ENCODE measurements around the gene SLC9C1. TPM values are rescaled to one million over a fixed set of nuclear protein-coding genes. Genes with fewer than 3 reads are reported as not detected.

SLC9C1 gene
- total RNA-seq, 1 experiment from 2014 or later = 0.50 TPM

GRCh38 chr3:112119962-112120836 lies 173.8 kb downstream of the SLC9C1 start:
- H3K9me3 ChIP-seq (ENCODE audit: control insufficient read depth, low read depth, low read length) = no peaks in the 10 kb centered on the region
- no peak overlapping the region for H4K5ac ChIP-seq (ENCODE audit: insufficient read length, low read depth, low read length)
- H3K9ac ChIP-seq (ENCODE audit: extremely low read depth, insufficient read length, low read length) = no peak overlapping the region
- no peak overlapping the region for H3T11ph ChIP-seq (ENCODE audit: low read length)
- no peak overlapping the region for H2AK5ac ChIP-seq (ENCODE audit: insufficient read length, low read length)
- H2BK5ac ChIP-seq (ENCODE audit: insufficient read length, low read length) = no peak overlapping the region
- no peaks in the 10 kb centered on the region for H3K23me2 ChIP-seq (ENCODE audit: insufficient read length, low read depth, low read length, poor library complexity, severe bottlenecking)
- H3K79me1 ChIP-seq (ENCODE audit: insufficient read depth, low read depth, low read length, poor library complexity, severe bottlenecking) = no peaks in the 10 kb centered on the region
- H3K4me1 ChIP-seq (ENCODE audit: insufficient read depth, low read length) = peaks cover under 1% of the 10 kb centered on the region; the same call in 1 of the 2 replicates
- no peak overlapping the region for H4K91ac ChIP-seq (ENCODE audit: insufficient read length, low read depth, low read length)
- TF ChIP-seq CTCF (conservative IDR thresholded peaks at IDR 0.05) = no peak
- H3K27me3 ChIP-seq (ENCODE audit: insufficient read depth, low read length) = no peaks in the 10 kb centered on the region
- peaks cover 30 to 35% of the 10 kb centered on the region in 2 experiments for H3K4me1 Mint-ChIP-seq
- H2BK120ac ChIP-seq (ENCODE audit: low read depth, low read length, poor library complexity, severe bottlenecking) = no peak overlapping the region
- no peak overlapping the region for H3K4ac ChIP-seq (ENCODE audit: low read depth, low read length)
- H3K18ac ChIP-seq (ENCODE audit: insufficient read length, low read depth, low read length) = no peak overlapping the region
- no peak overlapping the region for H3K27ac ChIP-seq (ENCODE audit: insufficient read length, low read depth, low read length)
- H3K56ac ChIP-seq (ENCODE audit: insufficient read length, low read depth, low read length) = no peak overlapping the region
- peak overlapping the region in 2 of 3 experiments; percentile 47 to 73; a peak in 4 of 7 replicates for H3K27ac Mint-ChIP-seq
- H2BK20ac ChIP-seq (ENCODE audit: low read depth, low read length, poor library complexity, severe bottlenecking) = no peak overlapping the region
- H2BK15ac ChIP-seq (ENCODE audit: low read depth, low read length) = no peak overlapping the region
- no peak overlapping the region for H4K8ac ChIP-seq (replicated peaks; ENCODE audit: insufficient read length, low read depth, low read length)
- WGBS (ENCODE audit: extremely low coverage, insufficient read length, low lambda C conversion rate) = no CpG with 5 or more reads among the region's 9 CpGs
- H3K4me3 Mint-ChIP-seq = no peak overlapping the region
- H2BK12ac ChIP-seq (ENCODE audit: insufficient read length, low read depth, low read length) = no peak overlapping the region
- DNase-seq = no peak
- H4K20me1 ChIP-seq (ENCODE audit: control insufficient read depth, insufficient read depth, insufficient read length) = no peaks in the 10 kb centered on the region
- no peaks in the 10 kb centered on the region for H3K27me3 Mint-ChIP-seq (ENCODE audit: low read depth)
- H2AFZ ChIP-seq (ENCODE audit: low read length) = no peak overlapping the region
- no peaks in the 10 kb centered on the region for H3K79me2 ChIP-seq (ENCODE audit: insufficient read depth, low read length)
- no peaks in the 10 kb centered on the region; a peak in 1 of 5 replicates for H3K9me3 Mint-ChIP-seq
- H3K23ac ChIP-seq (ENCODE audit: insufficient read length, low read depth, low read length) = no peak overlapping the region
- no peak overlapping the region for H3K14ac ChIP-seq (ENCODE audit: insufficient read depth, low read length)
- peaks cover 3 to 12% (median 9%) of the 10 kb centered on the region in 3 experiments; a peak in 5 of 7 replicates for H3K36me3 Mint-ChIP-seq (ENCODE audit: insufficient read depth in 1 of 3, low read depth in 3 of 3)
- H3K4me2 ChIP-seq (ENCODE audit: insufficient read depth, insufficient read length, low read length) = no peak overlapping the region
